Esophagus squamous epithelium (tissue), 5 donors: Measurements from ENCODE around the gene TNFSF12. TPM values are rescaled to one million over a fixed set of nuclear protein-coding genes. Genes with fewer than 3 reads are reported as not detected.

Experiments used
- DNase-seq: peaks from one replicate; lab custom pipeline; 2025; lab: John Stamatoyannopoulos, UW
- H3K27ac ChIP-seq, 4 donors: fragments of 200-600 bp; sonication (generic); one replicate each; pipeline ENCODE4 v1.5.1; 2016 to 2019; ENCODE audit warnings: mild to moderate bottlenecking in 1 of 4
- H3K27me3 ChIP-seq, 4 donors: fragments of 200-600 bp; sonication (generic); 1 replicate in 3 of 4; 2 replicates in 1 of 4; pipeline versions ENCODE4 v1.5.1 to v1.6.0; 2017 to 2021; ENCODE audit warnings: antibody characterized with exemption in 1 of 4
- H3K36me3 ChIP-seq, 3 donors: fragments of 200-600 bp; sonication (generic); one replicate each; pipeline ENCODE4 v1.5.1; 2016 to 2019
- H3K4me1 ChIP-seq, 3 donors: fragments of 200-600 bp; sonication (generic); one replicate each; pipeline ENCODE4 v1.5.1; 2017 to 2019
- H3K4me3 ChIP-seq, 4 donors: fragments of 200-600 bp; sonication (generic); 1 replicate in 3 of 4; 2 replicates in 1 of 4; pipeline ENCODE4 v1.5.1; 2016 to 2019; ENCODE audit warnings: mild to moderate bottlenecking in 2 of 4, moderate library complexity in 1 of 4
- H3K9me3 ChIP-seq, 3 donors: fragments of 200-600 bp; sonication (generic); one replicate each; pipeline ENCODE4 v1.5.1; 2016 to 2019
- CTCF ChIP-seq, 6 experiments: fragments of 450-650 bp in 4 of 6; fragments of 200-600 bp in 2 of 6; sonication (generic) in 2 of 6; IDR thresholded peaks; one replicate each; pipeline ENCODE4 v1.5.1; 2016 to 2019; ENCODE audit warnings: antibody characterized with exemption in 6 of 6, mild to moderate bottlenecking in 4 of 6, moderate library complexity in 4 of 6
- POLR2A ChIP-seq, 4 donors: fragments of 450-650 bp; IDR thresholded peaks; one replicate each; pipeline ENCODE4 v1.6.1; 2017; ENCODE audit warnings: antibody characterized with exemption in 4 of 4, mild to moderate bottlenecking in 4 of 4, moderate library complexity in 3 of 4
- WGBS, 2 donors: methylation state at CpG; one replicate each; pipeline ENCODE4 v1.1.5; 2018; 5-methylcytosine and 5-hydroxymethylcytosine counted together
- intact Hi-C: fragments of 100-400 bp; cut with DNase I; formaldehyde crosslinking; loops from one replicate; pipeline ENCODE4 v1.15.0; 2022
- total RNA-seq, 4 donors: library from RNA; depleted of rRNA; stranded (reverse); fragments of >200 nt; gene quantifications; one replicate each; pipeline ENCODE4 v1.1.0, GENCODE V29; 2016
- donor health status: DM: yes; HTN: yes; CAD: no.

TNFSF12 gene
- total RNA-seq, 4 donors from 2014 or later, result 3.5 to 41.6 (median 6.5) TPM

- Histone ChIP-seq H3K4me3 (peak overlapping the region; percentile 64 to 76 (median 68)), H3K36me3 (peaks cover 17 to 49% (median 21%) of the 10 kb centered on the region in 3 donors), H3K27ac (peak overlapping the region; percentile 90 to 96 (median 96)), H3K27me3 (no peaks in the 10 kb centered on the region), H3K4me1 (peaks cover 40 to 85% (median 48%) of the 10 kb centered on the region in 3 donors), H3K9me3 (no peaks in the 10 kb centered on the region)
- no peak for DNase-seq
- WGBS, 2 donors, result 38 to 58% methylated on average over 6 to 9 of the region's 12 CpGs
- TF ChIP-seq POLR2A (IDR thresholded peaks at IDR 0.05), result peak in 1 of 4 donors; percentile 49
- no peak for TF ChIP-seq CTCF (IDR thresholded peaks at IDR 0.05)
- intact Hi-C loops, result no loop called here
Observed at GRCh38 chr17:7587420-7588151, 38.7 kb downstream of the TNFSF12 start.

GRCh38 chr17:7588553-7589203, 39.8 kb downstream of the TNFSF12 start:
- H3K36me3 ChIP-seq, result peaks cover 27 to 59% (median 32%) of the 10 kb centered on the region in 3 donors
- H3K9me3 ChIP-seq, result no peaks in the 10 kb centered on the region
- TF ChIP-seq CTCF (IDR thresholded peaks at IDR 0.05), result no peak
- TF ChIP-seq POLR2A (IDR thresholded peaks at IDR 0.05), result no peak
- peak overlapping the region; percentile 64 to 76 (median 68) for H3K4me3 ChIP-seq
- H3K27ac ChIP-seq, result peak overlapping the region; percentile 90 to 96 (median 96)
- H3K4me1 ChIP-seq, result peaks cover 32 to 76% (median 40%) of the 10 kb centered on the region in 3 donors
- intact Hi-C loops, result no loop called here
- H3K27me3 ChIP-seq, result no peaks in the 10 kb centered on the region
- 30 to 57% methylated on average over 7 to 8 of the region's 30 CpGs for WGBS, 2 donors
- DNase-seq, result no peak

GRCh38 chr17:7589204-7589868, 40.5 kb downstream of the TNFSF12 start:
- 26% methylated on average over 4 of the region's 56 CpGs; no CpG with 5 or more reads in 1 of the 2 donors for WGBS, 2 donors
- peaks cover 31 to 73% (median 39%) of the 10 kb centered on the region in 3 donors for H3K4me1 ChIP-seq
- no peaks in the 10 kb centered on the region for H3K27me3 ChIP-seq
- H3K9me3 ChIP-seq, result no peaks in the 10 kb centered on the region
- H3K4me3 ChIP-seq, result peak overlapping the region; percentile 64 to 76 (median 68)
- DNase-seq, result no peak
- TF ChIP-seq POLR2A (IDR thresholded peaks at IDR 0.05) (peak in 3 of 4 donors; percentile 6 to 46 (median 32)), CTCF (IDR thresholded peaks at IDR 0.05) (peak; percentile 77 to 96 (median 86))
- peak overlapping the region; percentile 90 to 96 (median 96) for H3K27ac ChIP-seq
- intact Hi-C loops, result no loop called here
- peaks cover 29 to 65% (median 39%) of the 10 kb centered on the region in 3 donors for H3K36me3 ChIP-seq

DNA sequence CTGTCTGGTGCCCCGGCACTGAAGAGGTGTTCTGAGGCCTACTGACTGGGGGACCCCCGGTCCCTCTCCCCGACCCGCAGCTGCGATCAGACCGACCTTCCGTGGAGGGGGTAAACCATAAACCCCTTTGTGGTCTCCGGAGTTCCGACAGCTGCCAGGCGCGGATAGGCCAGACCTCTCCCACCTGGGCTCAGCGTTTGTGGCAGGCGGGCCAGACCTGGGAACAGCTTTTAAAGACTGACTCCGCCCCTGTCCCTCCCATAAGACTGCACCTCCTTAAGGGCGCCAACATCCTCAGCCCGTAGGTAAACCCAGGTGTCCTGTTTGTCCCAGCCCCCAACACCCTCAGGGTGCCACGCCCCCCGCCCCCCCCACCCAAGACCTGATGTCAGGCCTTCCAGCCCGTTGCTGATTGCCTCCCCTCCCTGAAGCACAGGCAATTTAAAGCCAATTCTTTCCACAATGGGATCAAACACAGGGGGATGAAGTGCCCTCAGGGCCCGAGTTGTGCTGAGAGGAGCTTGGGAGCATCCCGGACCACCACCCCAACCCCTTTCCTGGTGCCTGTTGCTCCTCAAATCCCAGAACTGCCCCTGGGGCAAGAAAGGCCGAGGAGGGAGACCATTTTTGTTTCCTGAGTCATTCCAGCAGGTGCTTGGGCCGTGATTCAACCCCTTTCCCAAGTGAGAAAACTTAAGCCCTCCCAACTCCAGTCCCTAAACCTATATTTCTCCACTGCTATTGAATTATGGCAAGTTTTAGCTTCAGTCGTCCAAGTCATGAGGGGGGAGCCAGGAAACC, 41.2 kb downstream of the TNFSF12 start, which contains the start of gene SOX15:
TSS of gene SOX15 (minus strand) at position 204 of the 801 bp plus-strand sequence. CDS start 418 bp downstream, outside the sequence.
- intact Hi-C loops, result loop anchor here (5.0 kb wide), 1 partner anchor 92 kb away; no protein-coding TSS in a partner anchor
- WGBS, 2 donors, result 31 to 60% methylated on average over 7 of the region's 24 CpGs
- Histone ChIP-seq H3K9me3 (no peaks in the 10 kb centered on the region), H3K27ac (peak within 1 kb of the TSS; percentile 90 to 96 (median 96)), H3K4me1 (peaks cover 23 to 65% (median 32%) of the 10 kb centered on the region in 3 donors), H3K36me3 (peaks cover 32 to 72% (median 41%) of the 10 kb centered on the region in 3 donors), H3K4me3 (peak within 1 kb of the TSS; percentile 64 to 76 (median 68)), H3K27me3 (no peaks in the 10 kb centered on the region)
- DNase-seq, result no peak
- TF ChIP-seq POLR2A (IDR thresholded peaks at IDR 0.05) (peak in 2 of 4 donors; percentile 50 to 74), CTCF (IDR thresholded peaks at IDR 0.05) (no peak)
